ENCODE results near the gene SYT3.

SYT3 gene

DNA sequence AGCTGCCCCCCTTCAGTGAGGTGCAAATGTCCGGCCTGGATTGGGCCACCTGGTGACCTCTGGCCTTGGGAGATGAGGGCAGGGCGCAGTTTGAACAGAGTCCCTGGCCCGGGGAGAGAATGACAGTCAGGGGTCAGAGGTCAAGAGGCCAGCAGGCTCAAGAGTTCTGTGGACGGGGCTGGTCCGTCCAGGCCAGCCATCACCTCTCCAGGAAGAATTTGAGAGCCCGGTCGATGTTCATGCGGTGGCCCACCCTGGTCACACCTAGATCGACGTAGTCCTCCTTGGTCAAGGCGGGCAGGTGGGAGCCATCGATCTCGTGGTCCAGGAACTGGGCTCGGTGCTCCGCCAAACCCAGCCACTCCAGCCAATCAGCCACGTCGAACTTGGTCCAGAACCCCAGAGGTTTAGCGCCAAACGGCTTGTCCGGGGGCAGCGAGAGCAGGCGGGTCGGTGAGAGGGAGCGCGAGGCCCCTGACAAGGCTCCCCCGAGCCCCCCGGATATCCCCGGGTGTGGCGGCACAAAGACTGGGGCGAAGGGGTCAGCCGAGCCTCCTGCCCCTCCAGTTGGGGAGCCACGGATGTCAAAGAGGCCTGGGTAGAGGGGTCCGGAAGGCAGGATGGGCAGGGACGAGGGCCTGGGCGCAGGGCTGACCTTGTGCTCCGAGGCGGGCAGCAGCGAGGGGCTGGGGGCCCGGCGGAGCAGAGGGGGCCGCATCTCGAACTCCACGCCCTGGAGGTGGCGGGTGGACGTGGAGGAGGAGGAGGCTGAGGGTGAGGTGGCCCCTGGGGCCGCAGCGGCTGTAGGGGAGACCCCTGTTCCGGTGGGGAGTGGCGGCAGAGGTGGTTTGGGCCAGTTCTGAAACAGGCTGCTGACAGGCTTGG, 22.3 kb upstream of the SYT3 start:
- in situ Hi-C loops (cut with HindIII; ENCODE audit: low sequenced_read_pairs) = no loop called here

DNA sequence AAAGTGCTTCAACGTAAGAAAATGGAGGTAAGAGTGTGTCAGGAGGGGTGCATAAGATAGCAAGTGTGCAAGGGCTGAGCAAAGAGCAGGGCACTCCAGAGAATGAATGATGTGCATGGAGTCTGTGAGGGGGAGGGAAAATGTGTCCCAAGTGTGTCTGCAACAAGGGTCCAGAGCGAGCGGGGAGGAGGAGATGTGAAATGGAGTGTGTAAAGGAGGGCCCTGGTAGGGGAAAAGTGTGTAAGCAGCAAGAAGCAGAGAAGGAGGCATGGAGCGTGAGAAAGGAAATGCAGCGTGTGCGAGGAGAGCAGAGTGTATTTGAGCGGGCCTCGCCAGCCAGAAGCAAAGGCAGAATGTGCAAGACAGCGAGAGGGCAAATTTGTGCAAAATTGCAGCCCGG, 21.3 kb upstream of the SYT3 start:
- in situ Hi-C loops (cut with HindIII; ENCODE audit: low sequenced_read_pairs) = no loop called here

DNA sequence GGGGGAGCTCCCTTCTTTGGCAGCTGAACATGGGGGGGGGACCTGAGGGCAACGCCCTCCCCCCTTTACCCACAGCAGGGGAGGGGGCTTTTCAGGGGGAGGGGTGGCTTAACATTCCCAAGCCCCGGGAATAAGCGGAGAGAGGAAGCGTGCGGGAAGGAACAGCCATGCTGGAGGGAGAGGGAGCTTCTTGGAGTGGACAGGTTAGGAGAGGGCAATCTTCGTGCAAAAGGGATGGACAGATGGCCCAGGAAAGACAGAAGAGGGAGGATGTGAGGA, 20.3 kb upstream of the SYT3 start:
- in situ Hi-C loops (cut with HindIII; ENCODE audit: low sequenced_read_pairs) = no loop called here

DNA sequence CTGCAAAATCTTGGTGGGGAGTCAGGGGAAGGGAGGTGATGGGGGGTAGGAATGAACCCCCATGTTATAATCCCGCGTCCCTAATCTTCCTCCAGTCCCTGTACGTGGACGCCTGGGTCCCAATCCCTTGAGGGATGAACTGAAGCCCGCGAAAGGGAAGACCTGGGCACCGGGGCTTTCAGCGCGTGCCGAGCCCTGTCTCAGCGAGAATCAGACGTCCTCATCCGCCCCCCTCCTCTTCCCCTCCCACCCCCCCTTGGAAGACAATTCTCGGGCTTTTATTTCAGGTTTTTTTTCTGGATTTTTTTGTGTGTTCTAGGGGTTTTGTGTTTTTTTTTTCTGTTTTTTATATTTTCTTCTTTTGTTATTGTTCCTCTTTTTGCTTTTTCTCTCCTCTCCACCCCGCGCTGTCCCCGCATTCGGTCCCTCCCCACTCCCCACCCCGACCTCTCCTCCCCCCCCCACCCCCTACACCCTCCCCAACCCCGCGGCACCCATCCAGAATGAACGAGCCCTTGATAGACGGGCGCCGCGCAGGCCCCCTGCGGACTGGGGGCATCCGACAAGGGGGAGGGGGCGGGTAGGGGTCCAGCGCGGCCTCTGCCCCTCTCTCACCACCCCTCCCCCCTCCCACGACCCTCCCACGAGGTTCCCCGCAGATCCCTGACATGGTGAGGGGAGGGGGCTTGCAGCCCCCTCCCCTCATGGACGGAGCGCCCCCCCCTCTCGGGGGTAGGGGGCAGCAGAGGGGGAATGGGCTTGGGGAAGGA, 19.8 kb upstream of the SYT3 start:
- in situ Hi-C loops (cut with HindIII; ENCODE audit: low sequenced_read_pairs) = no loop called here

DNA sequence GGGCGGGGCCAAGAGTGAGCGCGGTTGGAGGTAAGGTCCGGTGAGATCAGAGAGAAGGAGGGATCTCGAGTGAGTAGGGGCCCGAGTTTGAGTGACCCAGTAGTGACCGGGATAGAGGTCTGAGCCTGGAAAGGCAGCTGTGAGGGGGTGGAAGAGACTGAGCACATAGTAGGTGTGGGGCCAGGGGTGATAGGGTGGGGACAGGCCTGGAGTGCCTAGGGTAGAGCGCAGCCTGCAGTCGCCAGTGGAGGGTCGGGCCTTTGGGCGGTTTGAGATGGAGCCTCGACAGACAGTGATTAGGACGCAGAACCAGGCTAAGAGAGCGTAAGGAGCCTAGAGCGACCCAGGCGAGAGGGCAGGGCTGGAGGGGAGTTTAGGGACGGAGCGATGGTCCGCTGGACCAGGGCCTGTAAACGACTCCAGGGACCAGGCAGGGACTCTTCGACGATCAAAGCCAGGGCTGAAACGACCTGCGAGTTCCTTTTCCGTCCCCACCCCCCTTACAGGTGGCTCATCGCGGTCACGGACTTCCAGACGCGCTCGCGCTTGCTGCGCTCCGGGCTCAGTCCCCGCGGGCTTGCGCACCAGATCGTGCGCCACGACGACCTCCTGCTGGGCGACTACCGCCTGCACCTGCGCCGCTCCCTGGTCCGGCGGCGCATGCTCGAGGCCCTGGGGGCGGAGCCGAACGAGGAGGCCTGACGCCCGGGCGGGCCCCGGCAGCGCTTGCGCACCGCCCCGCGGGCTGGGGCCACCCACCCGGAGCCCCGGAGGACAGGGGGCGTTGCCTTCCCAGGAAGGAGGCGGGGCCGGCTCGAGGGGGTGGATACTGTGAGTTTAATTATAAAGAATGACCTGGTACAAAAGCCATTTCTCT, 19.0 kb upstream of the SYT3 start:
- in situ Hi-C loops (cut with HindIII; ENCODE audit: low sequenced_read_pairs) = no loop called here

DNA sequence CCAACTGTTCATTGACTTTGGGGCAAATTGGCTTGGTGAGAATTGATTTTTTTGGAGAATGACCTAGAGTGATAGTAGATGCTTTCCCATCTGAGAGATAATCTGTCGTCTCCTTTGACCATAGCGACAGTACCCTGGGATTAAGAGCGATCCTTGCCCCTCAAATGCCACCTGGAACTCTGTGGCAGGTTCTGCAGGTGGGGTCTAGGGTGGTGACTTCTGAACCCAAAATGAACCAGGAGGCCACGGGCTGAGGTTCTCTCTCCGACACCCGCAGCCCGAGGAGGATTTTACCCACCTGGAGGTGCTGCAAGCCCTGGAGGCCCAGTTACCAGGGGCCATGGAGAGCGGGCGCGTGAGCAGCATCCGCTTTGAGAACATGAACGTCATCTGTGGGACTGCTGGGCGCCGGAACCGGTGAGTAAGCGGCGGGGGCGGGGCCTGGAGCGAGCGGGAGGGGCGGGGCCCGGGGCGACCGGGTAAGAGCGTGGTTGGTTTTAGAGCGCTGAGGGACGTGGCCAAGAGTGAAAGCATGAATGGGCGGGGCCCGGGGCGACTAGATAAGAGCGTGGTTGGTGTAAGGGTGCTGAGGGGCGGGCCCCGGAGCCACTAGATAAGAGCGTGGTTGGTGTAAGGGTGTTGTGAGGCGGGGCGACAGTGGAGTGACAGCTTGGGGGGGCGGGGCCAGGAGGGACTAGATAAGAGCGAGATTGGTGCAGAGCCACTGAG, 18.2 kb upstream of the SYT3 start:
- in situ Hi-C loops (cut with HindIII; ENCODE audit: low sequenced_read_pairs) = no loop called here

DNA sequence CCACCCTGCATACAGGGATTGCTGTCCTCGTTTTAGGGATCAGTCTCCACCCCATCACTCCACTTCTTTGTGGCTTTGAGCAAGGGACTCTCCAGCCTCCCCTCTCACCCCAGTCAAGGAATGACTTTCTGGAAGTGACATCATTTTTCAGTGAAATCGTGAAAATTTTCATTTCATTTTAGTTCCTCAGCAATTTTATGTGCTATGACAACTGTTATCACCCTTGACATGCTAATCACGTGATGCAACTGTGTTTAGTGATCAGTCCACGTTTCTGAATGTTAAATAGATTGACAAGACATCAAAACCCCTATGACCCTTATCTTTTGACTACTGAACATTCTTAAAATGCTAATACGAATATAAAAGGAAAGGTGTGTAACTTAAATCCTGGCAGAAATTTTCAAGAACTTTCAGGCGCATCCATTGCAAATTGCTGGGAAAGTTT, 17.6 kb upstream of the SYT3 start:
- in situ Hi-C loops (cut with HindIII; ENCODE audit: low sequenced_read_pairs) = no loop called here

DNA sequence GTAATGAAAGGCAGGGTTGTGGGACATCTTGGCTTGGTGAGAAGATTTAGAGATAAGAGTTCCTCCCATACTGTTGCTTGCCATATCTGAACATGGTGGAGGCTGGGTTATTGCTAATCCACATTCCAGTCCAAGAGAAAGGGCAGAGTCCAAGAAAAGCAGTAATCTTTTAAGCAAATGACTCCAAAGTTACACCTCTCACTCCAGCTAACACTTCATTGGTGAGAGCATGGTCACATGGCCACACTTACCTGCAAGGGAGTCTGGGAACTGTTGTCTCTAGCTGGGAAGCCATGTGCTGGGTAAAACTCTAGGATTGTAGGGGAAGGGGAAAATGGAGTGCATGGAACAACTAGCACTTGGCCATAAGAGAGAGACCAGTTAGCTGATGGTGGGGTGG, 15.2 kb upstream of the SYT3 start:
- in situ Hi-C loops (cut with HindIII; ENCODE audit: low sequenced_read_pairs) = no loop called here

DNA sequence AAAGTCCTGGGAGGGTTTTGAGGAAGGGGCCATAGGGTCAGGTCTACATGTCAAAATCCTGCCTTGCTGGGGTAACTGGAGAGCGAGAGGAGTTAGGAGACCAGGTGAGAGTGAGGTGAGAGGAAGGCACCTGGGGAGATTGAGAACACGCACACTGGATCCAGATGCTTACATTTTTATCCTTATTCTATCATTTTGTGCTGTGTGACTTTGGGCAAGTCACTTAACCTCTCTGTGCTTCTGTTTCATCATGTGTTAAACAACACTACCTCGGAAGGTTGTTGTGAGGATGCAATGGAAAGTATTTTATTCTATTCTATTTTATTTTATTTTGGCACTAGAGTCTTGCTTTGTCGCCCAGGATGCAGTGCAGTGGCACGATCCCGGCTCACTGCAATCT, 13.0 kb upstream of the SYT3 start:
- in situ Hi-C loops (cut with HindIII; ENCODE audit: low sequenced_read_pairs) = no loop called here

DNA sequence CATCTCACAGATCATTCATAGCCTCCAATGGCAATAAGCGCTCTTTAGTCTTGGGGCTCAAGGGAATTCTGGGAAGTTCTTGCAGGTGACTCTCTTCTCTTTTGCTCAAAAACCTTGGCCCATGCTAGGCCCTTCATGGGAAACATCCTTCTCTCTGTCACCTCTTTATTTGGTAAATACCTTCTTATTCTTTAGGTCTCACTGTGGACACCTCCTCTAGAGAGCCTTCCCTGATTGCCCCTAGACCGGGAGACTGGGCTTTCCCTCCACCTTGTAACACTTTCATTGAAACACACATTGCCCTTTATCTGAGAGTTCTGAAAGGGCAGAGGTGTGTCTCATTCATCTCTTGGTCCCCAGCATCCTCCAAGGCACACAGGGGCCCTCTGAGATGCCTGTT, 11.5 kb upstream of the SYT3 start:
- in situ Hi-C loops (cut with HindIII; ENCODE audit: low sequenced_read_pairs) = no loop called here

DNA sequence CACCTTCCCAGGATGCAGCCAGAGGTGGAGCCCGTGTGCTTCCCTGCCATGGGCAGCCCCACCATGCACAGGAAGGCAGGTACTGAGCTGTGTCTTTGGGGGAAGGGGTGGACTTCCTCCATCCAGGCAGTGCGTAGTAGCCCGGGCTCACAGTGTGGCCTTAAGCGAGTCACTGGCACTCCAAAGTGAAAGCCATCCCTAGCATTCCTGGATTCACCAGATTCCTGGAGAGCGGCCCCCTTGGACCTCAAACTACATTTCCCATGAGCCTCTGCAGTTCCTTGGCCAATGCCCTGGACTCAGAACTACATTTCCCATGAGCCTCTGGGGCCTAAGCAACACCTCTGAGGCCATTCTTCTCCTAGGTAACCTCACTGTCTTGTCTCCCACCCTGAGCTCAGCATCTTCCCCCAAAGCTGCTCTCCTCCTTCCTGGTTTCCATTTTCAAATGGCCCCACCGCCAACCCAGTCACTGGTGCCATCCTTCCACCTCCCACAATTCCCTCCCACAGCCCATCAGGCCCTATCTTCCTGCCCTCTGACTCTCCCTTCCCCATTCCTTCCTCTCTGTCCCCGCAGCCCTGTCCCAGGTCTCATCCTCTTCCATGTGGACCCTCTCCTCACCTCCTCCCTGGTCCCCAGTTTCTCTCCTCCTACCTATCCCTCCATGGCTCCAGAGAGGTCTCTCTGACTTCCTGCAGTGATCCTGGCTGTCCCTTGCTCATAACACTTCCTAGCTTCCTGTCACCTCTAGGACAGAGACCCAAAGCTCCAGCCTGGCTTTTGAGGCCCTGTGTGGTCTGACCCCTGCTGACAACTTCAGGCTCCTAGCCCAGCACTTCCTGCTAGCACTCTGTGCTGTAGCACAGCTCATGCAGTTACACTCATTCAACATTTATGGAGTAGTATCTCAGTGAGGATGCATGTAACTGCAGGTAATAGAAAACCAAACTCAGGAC, 10.0 kb upstream of the SYT3 start, which contains the start of gene C19orf81:
TSS of gene C19orf81 (plus strand) at position 13 of the 959 bp plus-strand sequence. CDS start at position 13, 0 bp downstream.
- in situ Hi-C loops (cut with HindIII; ENCODE audit: low sequenced_read_pairs) = no loop called here

DNA sequence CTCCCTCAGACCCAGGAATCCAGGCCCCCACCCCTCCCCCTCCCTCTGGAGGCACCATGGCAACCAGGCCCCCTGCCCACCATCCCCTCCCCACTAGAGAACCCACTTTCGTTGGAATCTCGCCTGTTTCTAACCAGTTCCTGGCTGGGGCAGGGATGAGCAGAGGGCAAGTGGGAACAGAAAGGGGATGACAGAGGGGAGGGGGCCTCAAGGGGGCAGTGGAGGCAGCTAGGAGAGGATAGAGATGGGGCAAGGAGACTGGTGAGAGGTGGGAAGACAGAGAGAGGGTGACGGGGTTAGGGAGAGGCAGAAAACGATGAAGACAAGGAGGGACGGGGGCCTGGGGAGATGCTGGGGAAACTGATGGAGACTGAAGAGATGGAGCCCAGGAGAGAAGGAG, 9.0 kb upstream of the SYT3 start:
- in situ Hi-C loops (cut with HindIII; ENCODE audit: low sequenced_read_pairs) = no loop called here

DNA sequence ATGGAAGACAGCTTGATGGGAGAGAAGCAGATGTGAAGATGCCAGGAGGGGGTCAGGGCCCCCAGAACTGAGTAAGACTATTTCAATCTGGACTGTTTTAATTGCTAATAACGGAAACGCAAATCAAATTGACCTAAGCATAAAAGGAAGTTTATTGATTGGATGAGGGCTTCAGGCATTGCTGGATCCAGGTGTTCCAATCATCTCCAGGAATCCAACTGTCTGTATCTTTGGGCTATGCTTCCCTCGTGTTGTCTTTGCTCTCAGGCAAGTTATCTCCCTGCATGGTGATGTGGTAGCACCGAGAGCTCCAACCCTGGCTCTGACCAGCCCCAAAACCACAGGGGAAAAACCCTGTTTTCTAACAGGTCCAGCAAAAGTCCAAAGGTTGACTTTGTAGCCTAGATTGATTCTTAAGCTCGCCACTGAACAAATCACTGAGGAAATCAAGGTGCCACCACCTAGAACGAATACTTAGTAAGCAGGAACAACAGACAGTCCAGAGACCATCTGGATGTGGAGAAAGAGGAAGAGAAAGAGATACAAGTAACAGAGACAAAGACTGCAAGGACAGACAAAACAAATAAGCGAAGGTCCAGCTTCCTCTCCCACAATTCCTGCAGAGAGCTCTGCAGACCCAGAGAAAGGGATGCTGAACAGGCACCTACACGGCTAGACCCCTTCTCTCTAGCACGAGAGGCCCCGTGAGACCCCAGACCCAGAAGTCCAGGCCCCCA, 8.4 kb upstream of the SYT3 start:
- in situ Hi-C loops (cut with HindIII; ENCODE audit: low sequenced_read_pairs) = no loop called here

DNA sequence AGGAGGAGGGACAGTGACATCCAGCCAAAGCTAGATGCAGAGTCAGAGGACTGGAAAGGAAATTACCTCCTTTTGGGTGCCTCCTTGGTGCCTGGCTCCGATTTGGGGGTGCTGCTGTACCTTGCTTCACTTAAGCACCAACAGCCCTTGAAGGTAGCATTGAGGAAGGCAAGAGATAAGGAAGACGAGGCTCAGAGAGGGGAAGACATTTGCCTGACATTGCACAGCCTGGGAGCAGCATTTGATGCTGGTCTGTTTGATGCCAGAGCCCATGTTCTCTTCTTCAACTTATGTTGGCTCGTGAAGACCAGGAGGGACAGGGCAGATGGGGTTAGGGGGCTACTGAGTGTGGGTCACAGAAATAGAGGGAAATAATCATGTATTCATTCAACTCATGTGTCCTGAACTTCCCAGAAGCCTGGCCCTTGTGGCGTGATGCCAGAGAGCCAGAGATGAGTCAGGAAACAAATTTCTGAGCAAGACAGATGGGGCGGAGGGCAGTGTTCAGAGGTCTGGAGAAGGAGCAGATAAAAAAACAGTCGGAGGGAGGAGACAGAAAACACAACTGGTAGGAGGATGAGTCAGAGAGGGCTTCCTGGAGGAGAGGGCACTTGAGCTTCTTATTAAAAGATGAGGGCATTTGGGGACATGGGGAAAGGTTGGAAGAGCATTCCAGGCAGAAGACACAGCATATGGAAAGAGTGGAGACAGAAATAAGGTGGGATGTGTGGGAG, 6.6 kb upstream of the SYT3 start:
- in situ Hi-C loops (cut with HindIII; ENCODE audit: low sequenced_read_pairs) = no loop called here

DNA sequence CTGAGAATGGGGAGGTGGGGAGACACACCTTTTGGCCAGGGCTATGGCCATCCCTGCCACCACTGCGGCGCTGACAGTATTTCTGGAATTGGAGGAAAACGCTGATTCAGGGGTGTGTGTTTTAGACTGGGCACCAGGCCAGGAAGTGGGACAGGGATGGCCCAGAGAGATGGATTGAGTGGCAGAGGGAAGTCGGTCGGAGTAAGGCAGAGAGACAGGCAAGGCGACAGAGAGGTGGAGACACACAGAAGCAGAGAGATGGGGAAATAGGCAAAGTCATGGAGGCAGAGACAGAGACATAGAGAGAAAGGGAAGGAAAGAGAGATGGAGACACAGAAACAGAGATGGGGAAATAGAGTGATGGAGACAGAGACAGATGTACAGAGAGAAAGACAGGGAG, 5.4 kb upstream of the SYT3 start:
- in situ Hi-C loops (cut with HindIII; ENCODE audit: low sequenced_read_pairs) = no loop called here

DNA sequence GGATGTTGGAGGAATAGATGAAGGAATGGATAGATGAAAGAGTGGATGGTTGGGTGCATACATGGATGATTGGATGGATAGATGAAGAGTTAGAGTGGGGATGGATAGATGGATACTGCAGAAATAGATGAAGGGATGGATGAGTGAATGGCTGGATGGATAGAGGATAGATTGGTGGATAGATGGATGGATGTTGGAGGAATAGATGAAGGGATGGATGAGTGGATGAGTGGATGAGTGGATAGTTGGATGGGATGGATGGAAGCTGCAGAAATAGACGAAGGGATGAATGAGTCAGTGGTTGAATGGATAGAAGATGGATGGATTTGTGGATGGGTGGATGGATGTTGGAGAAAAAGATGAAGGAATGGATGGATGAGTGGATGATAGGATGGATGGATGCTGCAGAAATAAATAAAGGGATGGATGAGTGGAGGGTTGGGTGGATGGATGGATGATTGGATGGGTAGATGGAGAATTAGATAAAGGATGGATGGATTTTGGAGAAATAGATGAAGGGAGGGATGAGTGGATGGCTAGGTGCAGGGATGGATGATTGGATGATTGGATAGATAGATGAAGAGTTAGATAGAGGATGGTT, 4.7 kb upstream of the SYT3 start:
- in situ Hi-C loops (cut with HindIII; ENCODE audit: low sequenced_read_pairs) = no loop called here

DNA sequence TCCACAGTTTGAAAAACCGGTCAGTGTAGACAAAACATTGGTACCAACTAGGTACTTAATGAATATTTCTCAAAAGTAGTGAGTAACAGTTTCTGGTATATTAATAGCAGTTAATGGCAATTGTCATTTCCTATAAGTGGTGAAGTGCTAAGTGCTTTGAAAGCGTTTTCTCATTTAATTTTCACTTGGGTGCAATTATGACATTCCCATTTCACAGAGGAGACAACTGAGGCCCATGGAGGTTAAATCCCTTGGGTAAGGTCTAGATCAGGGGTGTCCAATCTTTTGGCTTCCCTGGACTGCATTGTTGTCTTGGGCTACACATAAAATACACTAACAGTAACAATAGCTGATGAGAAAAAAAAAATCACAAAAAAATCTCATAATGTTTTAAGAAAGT, 687 bp upstream of the SYT3 start:
- in situ Hi-C loops (cut with HindIII; ENCODE audit: low sequenced_read_pairs) = no loop called here

DNA sequence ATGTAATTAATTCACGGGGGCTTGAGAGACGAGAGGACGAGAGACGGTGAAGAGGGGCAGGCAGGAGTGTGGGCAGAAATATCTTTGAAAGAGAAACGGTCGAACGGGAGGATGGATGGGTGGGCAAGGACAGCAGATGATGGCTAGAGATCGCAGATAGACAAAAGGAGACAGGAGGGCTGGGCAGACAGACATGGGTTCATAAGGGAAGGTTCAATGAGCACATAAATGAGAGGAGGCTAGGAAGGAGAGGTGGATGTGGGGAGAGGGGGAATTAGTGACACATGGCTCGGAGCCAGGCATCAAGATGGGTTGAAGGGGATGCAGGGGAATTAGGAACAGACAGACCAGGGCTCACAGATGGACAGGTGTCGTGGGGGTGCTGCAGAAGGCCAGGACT, 1.1 kb downstream of the SYT3 start:
- in situ Hi-C loops (cut with HindIII; ENCODE audit: low sequenced_read_pairs) = no loop called here
